Measurements from ENCODE around the gene CREG1.
A peak's percentile ranks its signal among the peaks of the same experiment; 100 is the strongest.
"Not testable (repeated sequence)": the region's sequence is repeated elsewhere in the genome, so short reads cannot be mapped to it uniquely, and the experiment has no call there.

Gene CREG1

DNA sequence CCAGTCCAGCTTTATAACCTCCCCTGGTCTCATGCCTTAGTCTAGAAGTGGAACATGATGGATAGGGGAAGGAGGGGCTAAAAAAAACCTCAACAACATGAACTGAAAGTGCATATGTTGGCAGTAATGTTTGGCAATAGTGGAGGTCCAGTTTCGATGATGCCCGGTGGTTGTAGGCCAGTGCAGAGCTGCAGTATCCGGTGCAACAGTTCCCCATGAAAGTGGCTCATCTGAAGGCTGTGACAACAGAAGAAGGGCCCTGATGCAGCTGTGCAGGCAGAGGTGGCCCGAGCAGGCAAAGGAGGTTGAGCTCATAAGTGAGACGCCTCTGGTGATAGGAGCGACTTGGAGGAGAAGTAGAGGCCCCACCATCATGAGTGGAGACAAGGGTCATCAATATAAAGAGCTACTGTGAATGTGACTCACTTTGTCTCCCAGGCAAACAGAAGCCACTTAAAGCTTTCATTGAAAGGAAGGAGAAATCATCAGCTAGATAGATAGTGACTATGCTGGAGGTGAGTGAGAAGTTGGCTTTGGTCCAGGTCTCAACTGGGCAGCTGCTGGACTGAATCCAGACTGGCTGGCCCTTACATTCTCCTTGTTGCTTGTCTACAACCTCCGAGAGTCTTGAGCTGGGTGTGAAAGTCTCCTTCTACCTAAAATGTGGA, 10.2 kb upstream of the CREG1 start:
- DNase-seq: no peak

DNA sequence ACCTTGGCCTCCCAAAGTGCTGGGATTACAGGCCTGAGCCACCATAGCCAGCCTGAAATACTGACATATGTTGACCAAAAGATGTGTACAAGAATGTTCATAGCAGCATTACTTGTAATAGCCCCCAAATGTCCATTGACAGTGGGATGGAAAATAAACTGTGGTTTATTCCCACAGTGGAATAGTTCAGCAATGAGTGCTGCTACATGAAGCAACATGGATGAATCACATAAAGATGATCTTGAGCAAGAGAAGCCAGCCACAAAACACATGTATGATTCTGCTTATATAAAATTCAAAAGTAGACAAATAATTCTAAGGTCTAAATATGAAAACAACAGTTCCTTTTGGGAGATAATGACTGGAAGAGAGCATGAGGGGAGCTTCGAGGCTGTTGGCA, 9.1 kb upstream of the CREG1 start:
- DNase-seq: no peak

DNA sequence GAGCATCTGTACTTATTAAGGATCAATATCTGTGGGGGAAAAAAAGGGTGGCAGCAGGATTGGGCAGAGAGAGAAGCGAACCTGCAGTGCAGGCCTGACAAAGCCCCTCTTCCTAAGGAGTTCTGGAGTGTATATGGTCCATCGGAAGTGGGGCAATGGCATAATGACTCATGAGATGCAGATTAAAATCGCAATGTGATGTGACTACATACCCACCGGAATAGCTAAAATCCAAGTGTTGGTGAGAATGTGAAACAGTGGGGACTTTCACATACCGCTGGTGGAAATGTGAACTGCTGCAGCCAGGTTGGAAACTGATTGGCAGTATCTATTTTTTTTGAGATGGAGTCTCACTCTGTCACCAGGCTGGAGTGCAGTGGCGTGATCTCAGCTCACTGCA, 8.2 kb upstream of the CREG1 start:
- DNase-seq: no peak

DNA sequence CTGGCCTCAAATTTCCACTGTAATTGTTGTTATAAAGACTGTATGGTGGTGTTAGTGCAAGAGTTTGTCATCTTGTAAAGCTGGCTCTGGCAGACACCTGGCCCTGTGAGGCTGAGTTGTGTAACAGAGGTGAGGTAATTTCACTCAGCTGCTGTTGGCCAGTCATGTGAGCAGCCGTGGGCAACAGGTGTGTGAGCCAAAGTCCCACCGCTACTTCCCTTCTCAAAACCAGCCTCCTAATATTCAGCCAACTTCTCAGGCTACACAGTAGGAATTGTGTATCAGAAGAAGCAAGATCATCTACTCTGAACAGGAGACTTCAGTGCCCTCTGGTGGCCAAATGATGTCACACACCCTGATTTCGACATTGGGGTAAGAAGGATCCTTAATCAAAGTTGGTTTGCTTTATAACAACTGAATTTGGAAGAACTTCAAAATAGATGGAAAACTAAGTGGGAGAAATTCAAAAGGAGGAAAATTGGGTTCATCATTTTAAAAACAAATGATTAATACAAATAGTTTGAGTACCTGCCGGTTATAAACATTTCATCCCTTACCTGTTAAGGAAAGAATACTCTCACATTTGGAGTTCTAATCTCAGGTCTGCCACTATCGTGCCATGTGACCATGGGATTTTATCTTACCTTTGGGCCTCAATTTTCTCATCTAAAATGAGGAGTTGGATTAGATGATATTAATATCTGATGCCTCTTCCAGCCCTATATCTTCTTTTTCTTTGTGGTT, 2.6 kb upstream of the CREG1 start:
- DNase-seq: peak; percentile 72

DNA sequence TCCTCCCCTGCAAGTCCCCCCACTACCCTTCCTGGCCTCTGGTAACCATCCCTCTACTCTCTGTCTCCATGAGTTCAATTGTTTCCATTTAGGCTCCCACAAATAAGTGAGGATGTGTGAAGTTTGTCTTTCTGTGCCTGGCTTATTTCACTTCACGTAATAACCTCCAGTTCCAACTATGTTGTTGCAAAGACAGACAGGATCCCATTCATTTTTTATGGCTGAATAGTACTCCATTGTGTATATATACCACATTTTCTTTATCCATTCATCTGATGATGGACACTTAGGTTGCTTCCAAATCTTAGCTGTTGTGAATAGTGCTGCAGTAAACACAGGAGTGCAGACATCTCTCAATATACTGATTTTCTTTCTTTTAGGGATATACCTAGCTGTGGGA, 1.5 kb upstream of the CREG1 start:
- DNase-seq: not testable (repeated sequence)

DNA sequence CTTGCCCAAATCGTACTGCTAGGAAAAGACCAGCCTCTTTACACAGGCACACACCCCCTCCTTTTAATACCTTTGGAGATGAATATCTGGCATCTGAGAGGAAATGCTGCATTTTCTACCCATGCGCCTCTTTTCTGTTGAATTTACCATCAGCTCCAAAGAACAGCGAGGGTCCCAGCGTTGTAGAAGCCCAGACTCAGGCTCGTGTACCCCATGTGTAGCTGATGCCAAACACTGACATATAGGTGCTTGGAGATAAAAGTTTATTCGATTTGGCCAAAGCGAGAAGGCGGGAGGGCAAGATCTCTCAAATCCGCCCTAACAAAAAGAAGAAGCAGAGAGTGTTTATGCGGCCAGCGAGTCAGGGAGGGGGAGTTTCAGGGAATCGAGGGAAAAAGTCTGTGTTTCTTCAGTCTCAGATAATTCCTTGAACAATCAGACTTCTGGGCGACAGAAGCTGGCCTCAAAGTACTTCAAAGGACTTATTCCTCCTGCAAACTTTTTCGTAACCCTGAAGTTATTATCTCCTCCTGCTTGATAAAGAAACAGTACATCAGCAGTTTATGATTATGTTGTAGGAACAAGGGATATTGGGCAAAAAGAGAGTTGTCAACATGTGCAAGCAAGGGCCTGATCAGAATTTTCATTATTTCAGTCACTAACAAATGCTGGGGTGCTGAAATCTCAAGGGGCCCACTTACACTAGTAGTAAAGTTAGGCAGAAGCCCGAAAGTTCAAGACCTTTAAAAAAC, 642 bp upstream of the CREG1 start:
- no peak for DNase-seq

DNA sequence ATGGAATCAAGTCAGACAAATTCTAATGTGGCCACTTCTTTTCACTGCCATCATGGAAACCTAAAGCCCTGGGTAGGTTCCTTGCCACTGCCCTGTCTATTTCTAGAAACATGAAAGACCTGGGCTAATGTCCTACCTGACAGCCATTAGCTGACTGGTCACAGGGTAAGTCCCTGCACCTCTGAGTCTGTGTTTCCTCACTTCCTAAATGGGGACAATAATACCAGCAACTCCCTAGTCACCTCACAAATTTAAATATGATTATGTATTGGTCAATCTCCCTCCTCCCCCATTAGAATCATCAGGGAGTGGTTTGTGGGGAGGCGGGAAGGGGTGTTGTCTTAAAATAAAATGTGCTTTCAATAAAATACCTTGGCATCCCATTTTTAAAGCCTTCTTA, 2.2 kb downstream of the CREG1 start:
- DNase-seq: no peak

DNA sequence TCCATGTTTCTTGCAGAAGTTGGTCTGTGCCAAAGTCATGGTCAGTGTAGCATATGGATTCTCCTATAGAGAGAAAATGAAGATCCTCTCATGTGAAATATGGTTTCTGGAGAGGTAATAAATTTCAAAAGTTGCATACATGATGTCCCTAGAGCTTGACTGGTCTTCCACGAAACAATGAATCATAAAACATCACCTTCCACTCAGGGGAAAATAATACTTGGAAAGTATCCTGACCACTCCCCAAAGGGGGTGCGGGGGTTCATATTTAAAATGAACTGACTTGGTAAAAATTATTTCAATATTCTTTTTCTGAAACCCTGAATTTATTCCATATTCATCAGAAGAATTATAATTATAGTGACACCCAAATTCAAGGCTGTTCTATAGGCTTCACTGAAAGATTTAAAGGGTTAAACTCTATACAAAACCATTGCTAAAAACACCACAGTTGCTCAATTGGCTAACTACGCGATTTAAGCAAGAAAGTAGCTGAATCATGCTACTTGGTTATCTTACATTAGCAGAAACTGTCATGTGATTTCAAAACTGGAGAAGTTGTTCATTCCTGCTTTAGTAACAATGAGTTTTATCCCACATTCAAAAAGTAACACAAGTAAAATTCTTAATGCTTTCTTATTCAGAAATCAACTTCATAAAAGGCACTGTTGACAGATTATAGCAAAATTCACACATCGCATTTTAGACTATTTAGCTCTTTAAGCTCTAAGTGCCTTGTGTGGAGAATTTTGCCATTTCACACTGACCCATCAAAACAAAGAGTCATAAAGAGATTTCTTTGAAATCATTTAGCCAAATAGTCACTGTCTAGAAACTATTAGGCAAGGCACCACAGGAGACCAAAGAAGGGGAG, 5.3 kb downstream of the CREG1 start:
- DNase-seq: no peak

DNA sequence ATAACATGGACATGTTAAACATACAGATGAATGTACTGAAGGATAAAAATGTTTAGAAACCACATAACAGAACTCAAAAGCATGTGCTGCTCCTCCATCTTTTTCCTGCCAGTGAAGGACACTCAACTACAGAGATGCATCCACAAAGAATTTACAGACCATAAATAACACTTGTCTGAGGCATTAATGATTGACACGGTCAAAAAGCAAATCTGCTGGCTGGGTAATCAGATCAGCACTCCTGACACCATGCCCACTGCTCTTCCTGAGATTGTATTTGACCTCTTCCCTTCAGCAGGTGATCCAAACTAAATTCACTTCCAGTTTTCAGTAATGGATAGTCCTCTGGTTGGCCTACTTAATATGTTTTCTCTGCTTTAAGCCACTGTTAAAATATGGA, 6.6 kb downstream of the CREG1 start:
- DNase-seq: no peak

DNA sequence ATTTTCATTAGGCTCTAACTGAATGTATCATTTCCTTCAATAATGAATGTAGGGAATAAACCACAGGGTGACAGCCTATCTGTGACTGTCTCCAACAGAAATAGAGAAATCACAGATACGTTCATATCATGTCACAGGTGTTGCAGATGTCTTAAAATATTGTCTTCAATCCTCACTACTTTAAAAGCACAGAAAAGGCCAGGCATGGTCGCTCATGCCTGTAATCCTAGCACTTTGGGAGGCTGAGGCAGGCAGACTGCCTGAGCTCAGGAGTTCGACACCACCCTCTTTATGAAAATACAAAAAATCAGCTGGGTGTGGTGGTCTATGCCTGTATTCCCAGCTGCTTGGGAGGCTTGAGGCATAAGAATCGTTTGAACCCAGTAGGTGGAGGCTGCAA, 8.2 kb downstream of the CREG1 start:
- DNase-seq: no peak

DNA sequence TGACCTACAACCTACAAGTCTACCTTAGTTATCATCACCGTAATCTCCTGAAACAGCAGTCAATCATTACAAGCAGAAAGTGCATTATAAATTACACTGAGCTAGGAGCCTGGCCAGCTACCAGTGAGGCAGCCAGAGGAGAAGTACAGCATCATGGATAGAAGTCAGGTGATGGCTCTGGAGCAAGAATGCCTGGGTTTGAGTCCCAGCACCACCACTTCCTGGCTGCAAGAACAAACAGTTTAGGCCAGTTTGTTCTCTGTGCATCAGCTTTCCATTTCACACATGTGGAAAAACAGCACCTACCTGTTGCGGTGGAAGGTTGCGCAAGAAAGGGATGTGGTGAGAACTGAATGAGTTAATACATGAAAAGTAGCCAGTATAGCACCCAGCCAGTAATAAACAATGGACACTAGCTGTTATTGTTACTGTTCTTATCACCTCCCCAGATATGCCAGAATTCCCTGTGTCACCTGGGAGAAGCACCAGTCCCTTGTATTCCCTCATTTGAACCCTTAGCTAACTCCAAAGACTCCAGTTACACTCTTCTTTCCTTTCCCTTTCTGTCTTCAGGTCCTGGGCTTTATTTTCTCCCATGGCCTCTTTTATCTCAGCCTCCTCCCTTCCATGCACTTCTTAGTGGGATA, 9.0 kb downstream of the CREG1 start:
- DNase-seq: no peak

DNA sequence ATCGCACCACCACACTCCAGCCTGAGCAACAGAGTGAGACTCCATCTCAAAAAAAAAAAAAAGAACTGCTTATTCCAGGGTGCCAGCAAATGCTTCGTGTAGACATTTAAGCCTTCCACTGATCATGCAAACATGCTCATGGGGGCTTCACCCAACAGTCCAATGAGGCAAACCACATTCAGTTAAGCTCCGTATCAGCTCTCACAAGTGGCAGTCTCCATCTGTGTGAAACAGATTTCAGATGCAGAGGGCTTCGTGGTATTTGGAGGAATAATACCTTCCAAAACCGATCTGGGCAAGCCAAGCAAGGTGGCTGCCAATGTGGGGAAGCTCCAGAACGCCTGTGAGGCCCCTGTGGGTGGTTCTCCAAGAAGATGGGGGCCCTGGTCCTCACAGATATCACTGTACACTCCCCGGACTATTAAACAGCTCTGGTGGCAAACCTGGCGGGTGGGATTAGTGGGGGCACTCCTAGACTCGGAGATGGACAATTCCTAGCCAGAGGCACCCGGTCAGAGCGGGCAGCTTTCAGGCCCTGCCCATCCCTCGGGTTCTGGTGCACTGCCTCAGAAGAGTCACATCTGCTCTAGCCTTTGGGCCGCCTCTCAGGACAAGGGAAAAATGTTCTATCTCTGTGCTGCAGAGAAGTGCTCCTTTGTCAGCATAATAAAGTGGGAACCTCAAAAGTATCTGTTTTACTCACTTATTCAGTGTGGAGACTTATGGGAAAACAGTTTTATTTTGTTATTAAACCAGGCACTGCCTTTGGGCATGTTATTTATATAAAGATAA, 10.2 kb downstream of the CREG1 start:
- no peak for DNase-seq

DNA sequence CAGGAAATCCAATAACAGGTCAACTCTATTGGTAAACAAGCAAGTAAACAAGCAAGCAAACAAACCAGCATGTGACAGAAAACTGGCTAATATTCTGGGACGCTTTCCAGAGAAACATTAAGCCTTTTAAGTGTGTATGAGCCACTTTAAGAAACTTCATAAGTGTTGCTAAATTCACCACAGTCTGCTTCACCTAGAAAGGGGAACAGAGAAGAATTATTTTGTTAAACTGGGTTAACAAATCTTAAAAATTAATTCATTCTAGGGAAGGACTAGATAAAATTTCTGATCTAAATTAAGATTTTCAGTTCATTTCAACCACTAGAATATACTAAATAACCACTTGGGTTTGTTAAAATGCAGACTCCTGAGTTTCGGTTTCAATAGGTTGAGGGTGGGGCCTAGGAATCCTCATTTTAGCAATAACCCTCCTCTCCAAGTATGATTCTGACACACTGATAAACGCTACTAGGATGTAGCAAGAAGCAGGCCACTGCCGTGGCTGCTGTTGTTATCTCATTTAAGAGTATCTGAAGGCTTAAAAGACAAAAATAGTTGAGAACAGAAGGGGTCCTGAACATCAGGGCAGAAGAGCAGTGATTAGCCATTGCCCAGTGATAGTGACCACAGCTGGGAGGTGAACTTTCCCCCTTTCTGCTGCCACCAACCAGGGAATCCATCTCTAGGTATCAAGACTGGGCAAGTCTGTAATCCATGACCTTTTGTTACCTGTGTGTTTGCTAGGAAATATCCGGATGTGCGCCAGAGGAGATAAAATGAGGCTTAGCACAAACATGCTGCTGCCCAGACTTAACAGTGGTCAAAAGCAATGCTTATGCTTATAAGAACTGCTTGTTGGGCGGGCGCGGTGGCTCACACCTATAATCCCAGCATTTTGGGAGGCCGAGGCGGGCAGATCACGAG, 11.2 kb downstream of the CREG1 start:
- DNase-seq: no peak

DNA sequence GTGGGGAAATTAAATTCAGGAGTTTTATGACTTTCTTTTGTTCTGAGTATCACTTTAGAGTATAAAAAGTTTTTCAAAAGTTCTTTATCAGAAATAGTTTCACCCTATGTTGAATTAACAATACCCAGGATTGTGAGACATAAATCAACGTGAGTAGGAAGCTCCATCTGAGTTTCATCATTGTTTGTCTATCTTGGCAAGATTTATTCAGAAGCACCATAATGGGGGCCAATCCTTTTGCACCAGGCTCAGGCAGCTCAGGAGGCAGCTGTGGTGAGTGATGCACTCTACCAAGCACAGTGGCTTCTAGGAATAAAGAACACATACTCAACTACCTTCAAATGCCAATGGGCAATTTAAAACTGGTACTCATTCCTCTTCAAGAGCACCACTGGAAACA, 12.0 kb downstream of the CREG1 start:
- DNase-seq: no peak

DNA sequence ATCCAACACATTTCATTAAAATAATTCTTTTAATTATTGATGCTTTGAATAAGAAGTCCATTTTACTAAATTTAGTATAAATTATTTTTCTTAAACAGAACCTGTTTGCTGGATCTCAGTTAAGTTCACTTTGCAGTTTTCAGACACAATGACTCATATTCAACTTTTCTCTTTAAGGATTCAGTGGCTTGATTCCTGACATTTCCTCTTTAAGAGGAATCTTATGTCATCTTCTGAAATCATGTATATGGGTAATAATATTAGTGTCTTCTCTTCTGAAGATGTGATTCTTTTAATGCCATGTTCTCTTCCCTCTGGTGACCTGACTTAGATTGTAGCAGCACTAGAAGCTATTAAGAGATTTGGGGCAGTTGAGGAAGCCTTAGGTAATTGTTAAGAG, 12.6 kb downstream of the CREG1 start:
- DNase-seq: no peak

DNA sequence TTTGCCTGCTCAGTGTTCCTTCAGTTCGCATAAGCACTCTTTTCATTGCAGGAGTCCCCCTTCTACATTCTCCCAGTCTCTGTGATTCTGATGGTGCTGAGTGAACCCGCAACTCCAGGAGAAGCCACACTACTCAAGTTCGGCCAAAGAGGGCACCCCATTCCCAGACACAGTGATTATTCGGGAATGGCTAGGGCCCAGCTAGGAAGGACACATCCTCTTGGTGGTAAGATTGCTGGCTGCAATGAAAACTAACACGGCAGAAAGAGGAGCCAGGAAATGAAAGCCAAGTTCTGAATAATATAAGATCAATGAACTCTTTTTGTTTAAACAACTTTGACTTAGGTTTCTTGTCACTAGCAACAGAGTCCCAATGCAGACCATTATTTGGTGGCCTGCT, 14.9 kb downstream of the CREG1 start:
- DNase-seq: no peak

DNA sequence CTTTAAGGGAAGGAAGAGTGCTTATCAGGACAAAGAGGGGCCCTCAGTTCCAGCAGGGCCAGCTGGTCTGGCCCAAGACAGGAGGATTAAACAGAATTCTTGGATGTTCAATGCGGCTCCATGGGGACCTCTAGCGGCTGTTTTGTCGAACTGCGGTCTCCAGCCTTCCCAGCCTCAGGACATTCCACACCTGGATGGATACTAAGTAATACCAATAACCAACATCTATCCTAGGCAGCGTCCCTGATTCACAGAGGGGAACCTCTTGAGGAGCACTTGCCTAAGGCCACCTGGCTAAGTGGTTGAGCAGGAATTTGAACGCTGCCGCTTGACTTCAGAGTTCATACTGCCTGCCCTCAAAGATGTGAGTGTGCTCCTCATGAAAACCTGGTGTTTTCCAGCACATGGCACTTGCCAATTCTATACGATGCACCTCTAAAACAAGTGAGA, 19.7 kb downstream of the CREG1 start:
- DNase-seq: peak; percentile 81

DNA sequence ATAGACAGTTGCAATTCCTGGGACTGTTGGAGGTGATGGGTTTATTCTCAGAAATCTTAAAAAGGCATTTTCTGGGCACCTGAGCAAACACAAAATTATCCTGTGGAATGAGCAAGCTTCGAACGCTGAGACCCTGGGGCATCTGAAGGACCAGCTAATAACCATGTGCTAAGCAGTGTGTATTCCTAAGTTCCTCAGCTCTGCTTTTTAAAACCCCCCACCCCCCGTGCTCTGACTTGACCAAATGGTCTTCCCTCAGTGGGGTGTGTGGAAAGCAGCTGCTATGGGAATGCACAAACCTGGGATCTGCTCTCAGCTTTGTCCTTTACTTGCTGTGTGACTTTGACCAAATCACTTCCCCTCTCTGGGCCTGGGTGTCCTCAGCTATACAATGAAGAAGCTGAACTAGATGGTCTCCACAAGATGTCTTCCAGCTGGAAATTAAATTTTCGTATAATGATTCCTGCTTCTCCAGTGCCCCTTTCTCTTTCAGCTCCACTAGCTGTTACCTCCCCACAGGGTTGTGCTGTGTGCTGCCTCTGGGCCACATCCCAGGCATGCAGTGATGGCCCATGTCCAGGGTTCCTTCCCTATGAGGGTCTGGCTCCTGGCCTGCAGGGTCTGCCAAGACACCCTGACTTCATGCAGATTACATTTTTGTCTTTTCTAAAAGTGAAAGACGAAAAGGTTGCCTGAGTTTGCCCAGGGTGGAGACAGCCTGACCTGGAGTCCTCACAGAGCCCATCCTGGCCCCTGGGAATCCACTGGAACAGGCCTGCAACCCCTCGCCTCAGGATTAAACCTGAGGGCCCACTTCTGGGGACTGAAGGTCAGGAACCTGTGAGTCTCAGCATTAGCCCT, 20.4 kb downstream of the CREG1 start:
- DNase-seq: peak; percentile 51

DNA sequence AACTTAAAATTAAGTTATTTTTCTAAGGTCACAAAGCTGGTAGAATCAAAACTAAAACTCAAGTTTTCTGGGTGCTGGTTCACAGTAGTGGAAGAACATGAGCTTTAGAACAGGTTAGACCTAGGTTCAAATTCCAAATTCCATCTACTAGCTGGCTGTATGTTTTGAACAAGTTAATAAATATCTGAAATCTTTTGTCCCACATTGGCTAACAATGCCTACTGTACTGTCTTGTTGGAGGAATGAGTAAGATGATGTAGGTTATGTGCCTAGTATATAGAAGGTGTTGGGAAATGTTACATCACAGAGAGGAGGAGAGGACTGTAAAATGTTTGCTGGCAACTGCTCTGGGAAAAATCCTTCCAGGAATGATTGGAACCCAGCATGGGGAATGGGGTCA, 21.2 kb downstream of the CREG1 start:
- no peak for DNase-seq

Data from right forelimb (tissue), 1 donor.